GM12874 (cell line): ENCODE data around the gene LIN54.

ENCODE experiments used
- TF ChIP-seq, protein P1 (sequence below): IDR thresholded peaks from 2 replicates; pipeline ENCODE4 v1.5.1; 2011; ENCODE audit warnings: low read depth, mild to moderate bottlenecking, control low read depth, low read length, moderate library complexity; ENCODE audit not compliant: insufficient read depth

The LIN54 gene

DNA sequence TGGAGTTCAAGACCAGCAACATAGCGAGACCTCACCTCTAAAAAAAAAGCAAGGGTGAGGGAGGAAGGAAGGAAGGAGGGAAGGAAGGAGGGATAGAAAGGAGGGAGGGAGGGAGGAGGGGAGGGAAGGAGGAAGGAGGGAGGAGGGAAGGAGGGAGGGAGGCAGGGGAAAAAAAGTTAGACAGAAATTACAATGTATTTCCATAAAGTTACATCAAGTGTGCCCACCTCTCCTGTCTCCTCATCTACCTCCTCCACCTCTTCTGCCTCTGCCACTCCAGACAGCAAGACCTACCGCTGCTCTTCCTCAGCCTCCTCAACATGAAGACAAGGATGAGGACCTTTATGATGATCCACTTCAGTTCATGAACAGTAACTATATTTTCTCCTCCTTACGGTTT, 8.3 kb downstream of the LIN54 start:
- TF ChIP-seq, protein P1, sequence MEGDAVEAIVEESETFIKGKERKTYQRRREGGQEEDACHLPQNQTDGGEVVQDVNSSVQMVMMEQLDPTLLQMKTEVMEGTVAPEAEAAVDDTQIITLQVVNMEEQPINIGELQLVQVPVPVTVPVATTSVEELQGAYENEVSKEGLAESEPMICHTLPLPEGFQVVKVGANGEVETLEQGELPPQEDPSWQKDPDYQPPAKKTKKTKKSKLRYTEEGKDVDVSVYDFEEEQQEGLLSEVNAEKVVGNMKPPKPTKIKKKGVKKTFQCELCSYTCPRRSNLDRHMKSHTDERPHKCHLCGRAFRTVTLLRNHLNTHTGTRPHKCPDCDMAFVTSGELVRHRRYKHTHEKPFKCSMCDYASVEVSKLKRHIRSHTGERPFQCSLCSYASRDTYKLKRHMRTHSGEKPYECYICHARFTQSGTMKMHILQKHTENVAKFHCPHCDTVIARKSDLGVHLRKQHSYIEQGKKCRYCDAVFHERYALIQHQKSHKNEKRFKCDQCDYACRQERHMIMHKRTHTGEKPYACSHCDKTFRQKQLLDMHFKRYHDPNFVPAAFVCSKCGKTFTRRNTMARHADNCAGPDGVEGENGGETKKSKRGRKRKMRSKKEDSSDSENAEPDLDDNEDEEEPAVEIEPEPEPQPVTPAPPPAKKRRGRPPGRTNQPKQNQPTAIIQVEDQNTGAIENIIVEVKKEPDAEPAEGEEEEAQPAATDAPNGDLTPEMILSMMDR: no peak

DNA sequence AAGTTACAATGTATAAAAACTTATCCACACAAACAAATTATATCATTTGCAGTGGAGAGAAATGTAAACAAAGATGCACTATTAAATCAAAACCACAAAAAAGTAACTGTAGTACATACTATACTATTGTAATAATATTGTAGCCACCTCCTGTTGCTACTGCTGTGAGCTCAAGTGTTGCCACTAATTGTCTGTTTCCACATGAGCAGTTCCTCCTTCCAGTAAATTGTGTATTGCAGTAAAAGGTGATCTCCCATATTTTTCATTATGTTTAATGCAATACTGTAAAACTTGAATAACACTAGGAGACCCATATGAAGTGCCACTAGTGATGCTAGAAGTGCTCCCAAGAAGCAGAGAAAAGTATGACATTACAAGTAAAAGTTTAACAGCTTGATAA, 11.7 kb downstream of the LIN54 start:
- TF ChIP-seq, protein P1: no peak

DNA sequence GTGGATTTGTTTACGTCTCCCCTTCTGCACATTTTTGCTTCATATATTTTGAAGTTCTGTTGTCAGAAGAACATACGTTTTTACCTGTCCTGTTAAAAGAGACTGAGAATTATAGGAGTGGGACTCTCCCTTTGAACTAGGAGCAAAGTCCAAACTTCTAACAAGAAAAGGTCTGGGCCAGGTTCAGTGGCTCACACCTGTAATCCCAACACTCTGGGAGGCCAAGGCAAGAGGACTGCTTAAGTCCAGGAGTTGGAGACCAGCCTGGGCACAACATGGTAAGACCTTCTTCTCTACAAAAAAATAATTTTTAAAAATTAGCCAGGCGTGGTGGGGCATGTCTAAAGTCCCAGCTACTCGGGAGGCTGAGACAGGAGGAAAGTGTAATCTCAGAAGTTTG, 15.8 kb downstream of the LIN54 start:
- TF ChIP-seq, protein P1: no peak

DNA sequence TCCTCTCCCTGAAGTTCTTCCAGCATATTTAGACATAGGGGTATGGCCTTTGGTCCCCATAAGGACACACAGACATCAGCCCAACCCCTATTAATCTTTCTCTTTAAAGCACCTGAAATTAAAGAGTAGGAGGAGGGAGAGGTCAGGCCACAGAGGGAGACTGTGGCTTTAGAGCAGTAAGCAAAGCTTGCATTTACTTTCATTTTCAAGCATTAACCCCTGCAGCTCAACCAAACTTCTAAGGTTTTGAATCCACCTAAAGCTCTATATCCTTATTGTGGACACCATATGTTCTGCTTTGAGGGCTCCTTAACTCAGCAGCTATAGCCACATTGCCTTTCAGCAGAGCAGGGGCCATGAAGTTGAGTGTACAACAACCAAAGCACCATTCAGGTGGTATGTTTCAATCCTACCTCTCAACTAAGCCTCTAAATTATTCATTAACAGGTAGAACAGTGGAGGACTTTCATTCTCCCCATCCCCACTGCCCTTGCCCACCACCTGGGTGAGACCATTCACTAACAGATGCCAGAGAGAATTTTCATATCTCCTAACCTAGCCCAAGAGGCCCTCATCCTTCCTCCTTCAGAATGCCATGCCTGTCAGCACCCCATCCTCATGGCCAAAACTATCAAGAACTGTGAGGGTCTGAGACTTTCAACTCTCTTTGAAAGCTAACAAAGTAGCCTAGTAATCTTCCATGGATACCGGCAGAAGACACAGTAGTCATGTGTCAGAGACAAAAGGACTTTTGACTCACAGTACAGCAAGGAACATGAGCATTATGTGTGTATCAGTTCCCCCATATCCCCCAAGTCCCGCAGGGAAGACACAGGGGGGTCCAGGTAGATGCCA, 20.8 kb downstream of the LIN54 start:
- TF ChIP-seq, protein P1: no peak

DNA sequence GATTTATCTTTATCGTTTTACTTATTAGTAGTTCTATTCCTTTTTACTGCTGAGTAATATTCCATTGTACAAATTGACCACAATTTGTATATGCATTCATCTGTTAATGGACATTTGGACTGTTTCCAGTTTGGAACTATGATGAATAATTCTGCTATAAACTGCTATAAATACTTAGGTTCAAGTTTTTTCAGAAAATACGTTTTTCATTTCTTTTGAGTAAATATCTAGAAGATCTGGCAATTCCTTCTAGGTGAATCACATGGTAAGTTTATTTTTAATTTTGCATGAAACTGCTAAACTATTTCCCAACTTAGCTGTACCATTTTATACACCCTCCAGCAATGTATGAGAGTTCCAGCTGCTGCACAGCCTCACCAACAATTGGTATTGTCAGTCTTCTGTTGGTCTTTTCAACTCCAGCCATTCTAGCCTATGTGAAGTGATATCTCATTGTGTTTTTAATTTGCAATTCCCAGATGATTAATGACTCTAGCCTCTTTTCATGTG, 22.2 kb downstream of the LIN54 start:
- TF ChIP-seq, protein P1: no peak

DNA sequence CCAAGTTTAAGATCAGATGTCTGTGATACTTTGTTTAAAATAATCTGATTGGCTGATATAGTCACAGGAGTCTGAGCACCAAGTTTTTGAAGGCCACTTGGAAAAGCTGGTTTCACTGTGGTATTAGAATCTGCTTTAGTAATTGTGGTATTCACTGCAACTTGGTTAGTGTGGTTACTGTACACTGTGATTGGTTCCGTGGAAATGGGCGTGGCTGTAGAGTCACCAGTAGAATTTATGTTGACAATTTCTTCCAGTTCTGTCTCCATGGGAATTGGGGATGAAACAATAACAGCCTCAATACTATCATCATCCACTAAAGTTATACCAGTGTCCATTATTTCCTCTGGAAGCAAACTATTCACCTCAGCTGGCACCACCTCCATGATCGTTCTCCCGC, 26.2 kb downstream of the LIN54 start:
- TF ChIP-seq, protein P1: no peak

DNA sequence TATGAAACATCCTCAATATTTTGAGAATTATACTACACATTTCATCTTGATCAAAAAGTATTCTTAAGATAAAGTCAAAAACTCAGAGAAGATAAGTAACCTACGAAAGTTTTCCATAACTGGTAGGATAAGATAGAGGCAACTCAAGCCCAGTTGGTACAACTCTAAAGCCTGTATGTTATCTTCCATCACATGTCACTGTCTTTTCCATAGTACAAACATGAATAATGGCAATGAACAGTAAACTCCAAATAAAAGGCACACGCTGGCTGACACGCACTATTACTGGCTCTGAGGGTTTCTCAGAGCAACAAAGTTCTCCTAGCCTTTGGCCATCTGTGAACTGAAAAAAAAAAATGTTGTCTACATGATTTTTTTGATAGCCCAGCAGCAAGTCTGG, 27.2 kb downstream of the LIN54 start:
- TF ChIP-seq, protein P1: no peak
